HG03442 (cell line): ENCODE measurements around the gene GTF3C1.
A peak's percentile ranks its signal among the peaks of the same experiment; 100 is the strongest.

Experiments
- ATAC-seq: cut with Tn5 transposase; IDR thresholded peaks from one replicate; pipeline ENCODE4 v1.9.1; 2021; ENCODE audit warnings: mild to moderate bottlenecking, moderate library complexity; ENCODE audit not compliant: unreplicated experiment

Gene GTF3C1, protein sequence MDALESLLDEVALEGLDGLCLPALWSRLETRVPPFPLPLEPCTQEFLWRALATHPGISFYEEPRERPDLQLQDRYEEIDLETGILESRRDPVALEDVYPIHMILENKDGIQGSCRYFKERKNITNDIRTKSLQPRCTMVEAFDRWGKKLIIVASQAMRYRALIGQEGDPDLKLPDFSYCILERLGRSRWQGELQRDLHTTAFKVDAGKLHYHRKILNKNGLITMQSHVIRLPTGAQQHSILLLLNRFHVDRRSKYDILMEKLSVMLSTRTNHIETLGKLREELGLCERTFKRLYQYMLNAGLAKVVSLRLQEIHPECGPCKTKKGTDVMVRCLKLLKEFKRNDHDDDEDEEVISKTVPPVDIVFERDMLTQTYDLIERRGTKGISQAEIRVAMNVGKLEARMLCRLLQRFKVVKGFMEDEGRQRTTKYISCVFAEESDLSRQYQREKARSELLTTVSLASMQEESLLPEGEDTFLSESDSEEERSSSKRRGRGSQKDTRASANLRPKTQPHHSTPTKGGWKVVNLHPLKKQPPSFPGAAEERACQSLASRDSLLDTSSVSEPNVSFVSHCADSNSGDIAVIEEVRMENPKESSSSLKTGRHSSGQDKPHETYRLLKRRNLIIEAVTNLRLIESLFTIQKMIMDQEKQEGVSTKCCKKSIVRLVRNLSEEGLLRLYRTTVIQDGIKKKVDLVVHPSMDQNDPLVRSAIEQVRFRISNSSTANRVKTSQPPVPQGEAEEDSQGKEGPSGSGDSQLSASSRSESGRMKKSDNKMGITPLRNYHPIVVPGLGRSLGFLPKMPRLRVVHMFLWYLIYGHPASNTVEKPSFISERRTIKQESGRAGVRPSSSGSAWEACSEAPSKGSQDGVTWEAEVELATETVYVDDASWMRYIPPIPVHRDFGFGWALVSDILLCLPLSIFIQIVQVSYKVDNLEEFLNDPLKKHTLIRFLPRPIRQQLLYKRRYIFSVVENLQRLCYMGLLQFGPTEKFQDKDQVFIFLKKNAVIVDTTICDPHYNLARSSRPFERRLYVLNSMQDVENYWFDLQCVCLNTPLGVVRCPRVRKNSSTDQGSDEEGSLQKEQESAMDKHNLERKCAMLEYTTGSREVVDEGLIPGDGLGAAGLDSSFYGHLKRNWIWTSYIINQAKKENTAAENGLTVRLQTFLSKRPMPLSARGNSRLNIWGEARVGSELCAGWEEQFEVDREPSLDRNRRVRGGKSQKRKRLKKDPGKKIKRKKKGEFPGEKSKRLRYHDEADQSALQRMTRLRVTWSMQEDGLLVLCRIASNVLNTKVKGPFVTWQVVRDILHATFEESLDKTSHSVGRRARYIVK (N-terminal part only)

GRCh38 chr16:27549746-27550581 lies at the start of gene GTF3C1, which contains the start of gene KATNIP:
Gene GTF3C1 (minus strand): TSS chr16:27549913. CDS start chr16:27549890, 23 bp downstream.
Gene KATNIP (plus strand): TSS chr16:27550144. CDS start chr16:27550171, 27 bp downstream.
- peak; percentile 95 for ATAC-seq

GRCh38 chr16:27598931-27599565 lies 49.3 kb upstream of the GTF3C1 start:
- no peak for ATAC-seq

GRCh38 chr16:27598220-27598619 lies 48.5 kb upstream of the GTF3C1 start:
- ATAC-seq, result no peak

GRCh38 chr16:27597361-27597760 lies 47.6 kb upstream of the GTF3C1 start:
- ATAC-seq, result no peak

- ATAC-seq, result no peak
These were observed 46.7 kb upstream of the GTF3C1 start for GRCh38 chr16:27596411-27596810.

GRCh38 chr16:27595993-27596392 lies 46.3 kb upstream of the GTF3C1 start:
- no peak for ATAC-seq

DNA sequence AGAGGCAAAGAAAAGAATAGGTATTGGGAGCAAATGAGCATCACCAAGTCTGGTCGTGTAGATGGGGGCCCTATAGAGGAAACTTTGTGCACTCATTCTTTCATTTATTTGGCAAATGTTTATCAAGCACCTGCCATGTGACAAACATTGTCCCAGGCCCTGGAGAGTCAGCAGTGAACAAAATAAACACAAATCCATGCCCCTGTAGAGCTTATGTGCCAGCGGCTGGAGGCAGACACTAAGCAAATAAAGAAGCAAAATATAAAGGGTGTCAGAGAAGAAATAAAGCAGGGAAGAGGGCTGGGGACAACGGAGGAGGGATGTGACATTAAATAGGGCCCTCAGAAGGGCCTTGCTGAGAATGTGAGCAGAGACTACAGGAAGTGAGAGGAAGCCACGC lies 45.8 kb upstream of the GTF3C1 start:
- ATAC-seq, result no peak

GRCh38 chr16:27591837-27592236 lies 42.1 kb upstream of the GTF3C1 start:
- ATAC-seq, result no peak

DNA sequence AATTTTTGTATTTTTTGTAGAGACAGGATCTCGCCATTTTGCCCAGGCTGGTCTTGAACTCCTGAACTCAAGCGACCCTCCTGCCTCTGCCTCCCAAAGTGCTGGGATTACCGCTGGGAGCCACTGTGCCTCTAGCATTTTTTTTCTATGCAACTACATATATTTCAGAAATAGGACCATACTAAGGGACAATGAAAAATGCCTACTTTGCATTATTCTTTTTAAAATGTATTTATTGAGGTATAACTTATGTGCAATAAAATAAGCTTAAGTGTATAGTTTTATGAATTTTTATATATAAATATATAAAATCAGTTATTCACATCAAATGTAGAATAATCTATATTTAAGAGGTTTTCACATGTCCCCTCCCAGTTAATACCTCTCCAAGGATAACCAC lies 38.3 kb upstream of the GTF3C1 start:
- ATAC-seq, result no peak

GRCh38 chr16:27586711-27587110 lies 37.0 kb upstream of the GTF3C1 start:
- no peak for ATAC-seq

DNA sequence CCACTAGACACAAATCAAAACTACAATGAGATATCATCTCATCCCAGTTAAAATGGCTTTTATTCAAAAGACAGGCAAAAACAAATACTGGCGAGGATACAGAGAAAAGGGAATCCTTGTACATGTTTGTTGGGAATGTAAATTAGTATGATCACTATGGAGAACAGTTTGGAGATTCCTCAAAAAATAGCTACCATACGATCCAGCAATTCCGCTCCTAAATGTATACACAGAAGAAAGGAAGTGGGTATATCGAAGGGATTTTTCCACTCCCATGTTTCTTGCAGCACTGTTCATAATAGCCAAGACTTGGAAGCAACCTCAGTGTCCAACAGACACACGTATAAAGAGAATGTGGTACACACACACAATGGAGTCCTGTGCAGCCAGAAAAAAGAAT lies 35.5 kb upstream of the GTF3C1 start:
- ATAC-seq, result no peak

GRCh38 chr16:27583634-27584033 lies 33.9 kb upstream of the GTF3C1 start:
- ATAC-seq, result no peak

GRCh38 chr16:27582883-27583282 lies 33.2 kb upstream of the GTF3C1 start:
- no peak for ATAC-seq

DNA sequence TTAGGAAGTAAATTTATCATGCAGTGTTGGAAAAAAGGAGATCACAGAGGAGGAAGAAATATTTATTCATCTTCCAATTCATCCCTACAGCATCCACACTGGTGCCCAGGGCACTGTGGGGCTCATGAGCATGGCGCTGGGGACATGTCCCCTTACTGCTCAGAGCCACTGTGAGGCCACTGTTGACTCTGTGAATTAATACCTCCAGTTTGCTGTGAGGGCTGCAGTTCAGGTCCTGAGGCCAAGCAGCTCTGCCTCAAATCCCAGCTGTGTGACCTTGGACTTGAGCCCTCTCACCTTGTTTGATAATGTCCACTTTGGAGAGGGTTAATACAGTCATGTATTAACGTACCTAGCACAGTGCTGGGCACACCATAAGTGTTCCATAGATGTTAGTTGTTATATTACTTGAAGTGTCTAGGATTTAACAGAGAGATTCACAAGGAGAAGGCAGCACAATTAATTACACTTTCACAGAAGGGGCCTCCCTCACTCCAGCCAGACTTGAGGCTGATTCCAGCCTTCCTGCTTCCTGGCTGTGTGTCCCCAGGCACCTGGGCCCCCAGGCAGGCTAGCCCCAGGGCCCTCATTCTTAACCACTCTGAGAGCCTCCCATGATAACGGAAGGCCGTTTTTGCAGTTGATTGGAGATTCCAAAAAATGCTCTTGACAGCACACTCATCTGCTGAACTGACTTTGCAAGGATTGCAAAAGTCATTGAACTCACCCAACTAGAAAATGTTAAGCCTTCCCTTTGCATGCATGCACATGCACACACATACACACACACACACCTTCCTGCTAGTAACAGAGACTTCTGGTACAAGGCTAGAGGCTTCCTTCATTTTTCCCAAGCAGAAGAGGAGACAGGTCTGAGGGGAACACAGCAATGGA lies 29.6 kb upstream of the GTF3C1 start:
- ATAC-seq, result no peak

- no peak for ATAC-seq
These were observed 27.0 kb upstream of the GTF3C1 start for GRCh38 chr16:27576729-27577128.

GRCh38 chr16:27572711-27573110 lies 23.0 kb upstream of the GTF3C1 start:
- ATAC-seq, result no peak

GRCh38 chr16:27571433-27572326 lies 22.0 kb upstream of the GTF3C1 start:
- ATAC-seq, result no peak
